HepG2 (cell line): ENCODE results near the gene RAB35. TPM values are rescaled to one million over a fixed set of nuclear protein-coding genes. Genes with fewer than 3 reads are reported as not detected.

ENCODE experiments used
- ATAC-seq: fragments of 200-7000 bp; cut with Tn5 transposase; 3 replicates; pipeline ENCODE4 v1.9.1; 2020; ENCODE audit warnings: mild to moderate bottlenecking, moderate library complexity
- BruUV-seq: library from RNA; stranded (reverse); fragments of 400-500 nt; replicated peaks from 2 replicates; lab custom pipeline; 2021; lab: Mats Ljungman, UMichigan
- CTCF ChIA-PET: fragments of 300-600 bp; formaldehyde crosslinking; extraction: SDS; loops from one replicate; lab custom pipeline; 2021; ENCODE audit warnings: low total read pairs, inconsistent platforms, low intra/inter-chr PET ratio; lab: Yijun Ruan, JAX
- POLR2A ChIA-PET: fragments of 350-600 bp; sonication (Branson Sonifier 250); formaldehyde crosslinking; loops from one replicate; lab custom pipeline; 2020; ENCODE audit warnings: antibody characterized with exemption, inconsistent platforms; lab: Yijun Ruan, JAX
- DNase-seq: peaks from one replicate; pipeline ENCODE4 v3.0.0-alpha.2; 2015; ENCODE audit warnings: low spot score
- FAIRE-seq: peaks from 3 replicates; lab custom pipeline; 2011; peaks lifted over from hg19 to GRCh38; lab: Jason Lieb, UNC
- H2AFZ ChIP-seq: one replicate; pipeline ENCODE4 v1.6.1; 2011; ENCODE audit warnings: low read length, inconsistent platforms
- H3K27ac ChIP-seq: fragments of 300-600 bp; 3 replicates; pipeline ENCODE4 v1.8.0; 2011; ENCODE audit warnings: mixed run types, mild to moderate bottlenecking, mixed read lengths, low read length, inconsistent platforms; ENCODE audit not compliant: insufficient read depth; ENCODE audit errors: extremely low read length
- H3K27me3 ChIP-seq, 2 experiments: fragments of 200-600 bp in 1 of 2; 2 replicates in 1 of 2; 3 replicates in 1 of 2; pipeline versions ENCODE4 v1.6.0 to v1.8.0; 2011; ENCODE audit warnings: low read length in 2 of 2, mild to moderate bottlenecking in 2 of 2, moderate library complexity in 2 of 2, inconsistent platforms in 1 of 2; ENCODE audit not compliant: insufficient read depth in 2 of 2, control insufficient read depth in 1 of 2
- H3K36me3 ChIP-seq, 2 experiments: fragments of 200-600 bp in 1 of 2; replicated peaks in 1 of 2; 2 replicates in 1 of 2; 3 replicates in 1 of 2; pipeline versions ENCODE4 v1.5.1 to v1.8.0; 2011; ENCODE audit warnings: low read length in 2 of 2, inconsistent platforms in 1 of 2; ENCODE audit not compliant: insufficient read depth in 2 of 2, control insufficient read depth in 1 of 2
- H3K4me1 ChIP-seq: 2 replicates; pipeline ENCODE4 v1.5.1; 2012; ENCODE audit warnings: low read length, inconsistent platforms; ENCODE audit not compliant: insufficient read depth
- H3K4me2 ChIP-seq: 2 replicates; pipeline ENCODE4 v1.6.0; 2011; ENCODE audit warnings: low read depth, low read length, inconsistent platforms
- H3K4me3 ChIP-seq, 3 experiments: fragments of 200-600 bp in 1 of 3; sonication (generic), shearing (Covaris generic) in 1 of 3; replicated peaks in 1 of 3; 2 replicates each; pipeline ENCODE4 v1.5.1; 2011 to 2016; ENCODE audit warnings: low read length in 3 of 3, inconsistent platforms in 2 of 3, low read depth in 2 of 3, mild to moderate bottlenecking in 2 of 3, control low read depth in 1 of 3, mixed read lengths in 1 of 3; ENCODE audit not compliant: insufficient read depth in 1 of 3
- H3K79me2 ChIP-seq: one replicate; pipeline ENCODE4 v1.6.1; 2011; ENCODE audit warnings: low read length, inconsistent platforms; ENCODE audit not compliant: insufficient read depth
- H3K9ac ChIP-seq: 2 replicates; pipeline ENCODE4 v1.6.0; 2011; ENCODE audit warnings: mild to moderate bottlenecking, low read depth, low read length, inconsistent platforms; ENCODE audit not compliant: insufficient read depth
- H3K9me3 ChIP-seq: 2 replicates; pipeline ENCODE4 v1.5.1; 2012; ENCODE audit warnings: mild to moderate bottlenecking, low read length
- H4K20me1 ChIP-seq: 2 replicates; pipeline ENCODE4 v1.6.0; 2011; ENCODE audit warnings: inconsistent platforms, mild to moderate bottlenecking, low read length, moderate library complexity; ENCODE audit not compliant: insufficient read depth
- ASH2L ChIP-seq: fragments of 300-600, 200-600 bp; sonication (generic); IDR thresholded peaks from 2 replicates; pipeline ENCODE4 v1.7.0; 2017; ENCODE audit warnings: low read depth, mild to moderate bottlenecking, moderate library complexity, mixed read lengths, low read length; ENCODE audit not compliant: insufficient read length
- ATRX ChIP-seq: sonication (generic); formaldehyde crosslinking; IDR thresholded peaks from 2 replicates; pipeline ENCODE4 v1.4.0; 2020; ENCODE audit warnings: missing genetic modification reagents, borderline replicate concordance
- HNF1A ChIP-seq, 2 experiments: sonication (generic) in 1 of 2; formaldehyde crosslinking in 1 of 2; IDR thresholded peaks; 2 replicates each; pipeline versions ENCODE4 v1.4.0 to v1.6.1; 2016 to 2020; ENCODE audit warnings: borderline replicate concordance in 1 of 2, low read depth in 1 of 2, mild to moderate bottlenecking in 1 of 2, missing genetic modification reagents in 1 of 2
- MEIS1 ChIP-seq: sonication (generic); formaldehyde crosslinking; IDR thresholded peaks from 2 replicates; pipeline ENCODE4 v1.9.0; 2021; ENCODE audit warnings: mild to moderate bottlenecking, missing genetic modification reagents, moderate library complexity, borderline replicate concordance
- REPIN1 ChIP-seq: sonication (generic); formaldehyde crosslinking; IDR thresholded peaks from 2 replicates; pipeline ENCODE4 v1.8.0; 2022; ENCODE audit warnings: missing genetic modification reagents, low read depth, mild to moderate bottlenecking, borderline replicate concordance
- SETDB1 ChIP-seq: sonication (generic); formaldehyde crosslinking; IDR thresholded peaks from 2 replicates; pipeline ENCODE4 v1.5.1; 2020; ENCODE audit warnings: missing genetic modification reagents, mild to moderate bottlenecking, borderline replicate concordance
- STAT6 ChIP-seq: sonication (generic); formaldehyde crosslinking; IDR thresholded peaks from 2 replicates; pipeline ENCODE4 v1.4.0; 2020; ENCODE audit warnings: missing genetic modification reagents, mild to moderate bottlenecking, borderline replicate concordance
- ZMAT3 ChIP-seq: sonication (generic); formaldehyde crosslinking; conservative IDR thresholded peaks from 2 replicates; pipeline ENCODE4 v1.7.0; 2021; ENCODE audit warnings: missing genetic modification reagents
- ZNF121 ChIP-seq: sonication (generic); formaldehyde crosslinking; IDR thresholded peaks from 2 replicates; pipeline ENCODE4 v1.5.0; 2020; ENCODE audit warnings: mild to moderate bottlenecking, missing genetic modification reagents
- ZNF878 ChIP-seq: sonication (generic); formaldehyde crosslinking; IDR thresholded peaks from 2 replicates; pipeline ENCODE4 v1.8.1; 2023; ENCODE audit warnings: mild to moderate bottlenecking, missing genetic modification reagents, moderate library complexity
- WGBS: methylation state at CpG from one replicate; pipeline ENCODE4 v1.1.6; 2017; ENCODE audit warnings: low lambda C conversion rate; 5-methylcytosine and 5-hydroxymethylcytosine counted together
- in situ Hi-C: cut with HindIII; loops from 2 replicates; pipeline ENCODE4 v1.10.0; 2017; ENCODE audit warnings: low pct_unique_long_range_greater_than_20kb; ENCODE audit not compliant: extremely low pct_ligation_motif_present
- intact Hi-C: fragments of 100-400 bp; cut with micrococcal nuclease; formaldehyde crosslinking; loops from one replicate; pipeline ENCODE4 v1.10.0; 2022; ENCODE audit not compliant: unreplicated experiment
- polyA plus RNA-seq, 8 experiments: library from polyadenylated mRNA; depleted of rRNA in 3 of 8; stranded (reverse) in 7 of 8; unstranded in 1 of 8; fragments of >200 nt; fragmentation: Illumina TruSeq in 4 of 8; extraction: Trizol in 4 of 8; gene quantifications; 2 replicates each; pipeline versions ENCODE4 v1.2.1 to v1.2.3, GENCODE V29; 2011 to 2016; ENCODE audit warnings: low read depth in 4 of 8, missing spikeins in 1 of 8, mixed read lengths in 1 of 8; ENCODE audit not compliant: insufficient read depth in 1 of 8
- total RNA-seq, 5 experiments: library from RNA; depleted of rRNA; stranded (reverse); fragments of >200 nt; fragmentation: Illumina TruSeq; extraction: Trizol; gene quantifications; 2 replicates each; pipeline ENCODE4 v1.2.3, GENCODE V29; 2016; ENCODE audit warnings: low read depth in 1 of 5
- TF ChIP-seq, protein P1 (sequence below): sonication (generic); formaldehyde crosslinking; IDR thresholded peaks from 2 replicates; pipeline ENCODE4 v1.5.0; 2020; ENCODE audit warnings: missing genetic modification reagents, mild to moderate bottlenecking, borderline replicate concordance
- TF ChIP-seq, protein P2 (sequence below): sonication (generic); formaldehyde crosslinking; IDR thresholded peaks from 2 replicates; pipeline ENCODE4 v1.4.0; 2020; ENCODE audit warnings: missing genetic modification reagents, borderline replicate concordance

Gene RAB35
- total and polyA plus RNA-seq, 2 of the 13 experiments (the other 11 are each of a cell fraction or from before 2014, with no cell fraction given): 25.2 to 29.1 TPM

DNA sequence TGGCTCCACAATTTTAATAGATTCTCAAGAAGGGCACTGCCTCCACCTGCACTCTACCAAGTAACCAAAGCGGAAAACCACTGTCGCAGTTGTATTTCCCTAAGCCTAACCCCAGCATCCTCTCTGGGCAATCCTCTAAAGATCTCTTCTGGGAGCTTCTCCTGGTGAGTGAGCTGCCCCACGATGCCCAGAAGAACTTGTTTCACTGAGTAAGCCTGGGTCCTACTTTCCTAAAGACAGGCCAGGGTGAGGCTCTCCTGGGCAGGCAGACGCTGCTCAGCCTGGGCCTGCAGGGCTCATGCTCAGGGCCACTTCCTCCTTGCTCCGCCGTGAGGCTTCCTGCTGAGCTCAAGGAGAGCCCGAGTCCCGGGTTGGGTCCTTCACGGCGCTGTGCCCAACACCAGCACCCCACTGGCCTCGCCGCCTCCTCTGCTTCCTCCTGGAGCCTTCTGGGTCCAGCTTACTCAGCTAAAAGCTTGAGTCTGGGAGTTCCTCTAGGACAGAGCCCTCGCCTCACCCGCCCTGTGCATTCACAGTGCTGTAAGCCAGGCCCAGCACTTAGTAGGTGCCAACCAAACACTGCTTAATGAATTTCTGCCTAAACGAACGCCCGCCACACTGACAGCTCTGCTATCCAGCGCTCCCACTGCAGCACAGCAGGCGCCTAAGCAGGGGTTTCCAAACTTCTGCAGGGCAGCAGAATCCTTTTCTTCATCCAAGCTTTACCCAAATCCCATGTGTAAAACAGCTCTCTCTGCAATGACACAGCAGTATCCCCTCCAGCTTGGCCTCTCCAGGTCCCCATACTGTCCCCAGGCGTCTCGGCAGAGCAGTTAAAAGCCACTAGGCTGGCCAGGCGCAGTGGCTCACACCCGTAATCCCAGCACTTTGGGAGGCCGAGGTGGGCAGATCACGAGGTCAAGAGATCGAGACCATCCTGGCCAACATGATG is 5.7 kb downstream of the RAB35 start:
- no peak for DNase-seq
- no peak for FAIRE-seq
- ChIA-PET POLR2A (no interaction called here), CTCF (no interaction called here)
- Histone ChIP-seq H3K79me2 (peaks cover 69% of the 10 kb centered on the region), H3K4me3 (no peak overlapping the region), H3K4me1 (peaks cover 23% of the 10 kb centered on the region), H3K36me3 (peaks cover 6 to 18% of the 10 kb centered on the region in 2 experiments; a peak in 4 of 5 replicates), H4K20me1 (peaks cover 18% of the 10 kb centered on the region), H3K9ac (no peak overlapping the region), H3K9me3 (no peaks in the 10 kb centered on the region), H3K4me2 (no peak overlapping the region), H2AFZ (no peak overlapping the region), H3K27me3 (no peaks in the 10 kb centered on the region; a peak in 1 of 5 replicates), H3K27ac (no peak overlapping the region)
- 93% methylated on average over 16 of the region's 26 CpGs for WGBS
- in situ Hi-C loops (no loop called here), intact Hi-C loops (no loop called here)
- no peak; the same call in 2 of the 3 replicates for ATAC-seq
- BruUV-seq: no TSS peak
- TF ChIP-seq, protein P1, sequence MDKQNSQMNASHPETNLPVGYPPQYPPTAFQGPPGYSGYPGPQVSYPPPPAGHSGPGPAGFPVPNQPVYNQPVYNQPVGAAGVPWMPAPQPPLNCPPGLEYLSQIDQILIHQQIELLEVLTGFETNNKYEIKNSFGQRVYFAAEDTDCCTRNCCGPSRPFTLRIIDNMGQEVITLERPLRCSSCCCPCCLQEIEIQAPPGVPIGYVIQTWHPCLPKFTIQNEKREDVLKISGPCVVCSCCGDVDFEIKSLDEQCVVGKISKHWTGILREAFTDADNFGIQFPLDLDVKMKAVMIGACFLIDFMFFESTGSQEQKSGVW: no peak
- TF ChIP-seq ZNF121 (CRISPR knock-in tag): no peak
- TF ChIP-seq HNF1A (IDR thresholded peaks at IDR 0.05; ENCODE audit: low read depth): no peak
- no peak for TF ChIP-seq HNF1A (CRISPR knock-in tag; IDR thresholded peaks at IDR 0.05; ENCODE audit: borderline replicate concordance)
- TF ChIP-seq MEIS1 (CRISPR knock-in tag): no peak
- TF ChIP-seq REPIN1 (CRISPR knock-in tag): no peak
- TF ChIP-seq SETDB1 (CRISPR knock-in tag): no peak
- TF ChIP-seq ZMAT3 (CRISPR knock-in tag): no peak
- no peak for TF ChIP-seq ZNF878
- TF ChIP-seq, protein P2, sequence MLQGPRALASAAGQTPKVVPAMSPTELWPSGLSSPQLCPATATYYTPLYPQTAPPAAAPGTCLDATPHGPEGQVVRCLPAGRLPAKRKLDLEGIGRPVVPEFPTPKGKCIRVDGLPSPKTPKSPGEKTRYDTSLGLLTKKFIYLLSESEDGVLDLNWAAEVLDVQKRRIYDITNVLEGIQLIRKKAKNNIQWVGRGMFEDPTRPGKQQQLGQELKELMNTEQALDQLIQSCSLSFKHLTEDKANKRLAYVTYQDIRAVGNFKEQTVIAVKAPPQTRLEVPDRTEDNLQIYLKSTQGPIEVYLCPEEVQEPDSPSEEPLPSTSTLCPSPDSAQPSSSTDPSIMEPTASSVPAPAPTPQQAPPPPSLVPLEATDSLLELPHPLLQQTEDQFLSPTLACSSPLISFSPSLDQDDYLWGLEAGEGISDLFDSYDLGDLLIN (CRISPR knock-in tag): no peak
- no peak for TF ChIP-seq ATRX (CRISPR knock-in tag)
- no peak for TF ChIP-seq ASH2L
- no peak for TF ChIP-seq STAT6 (CRISPR knock-in tag)
